Testis (tissue), 3 donors: ENCODE data around the gene FBXW7. TPM values are rescaled to one million over a fixed set of nuclear protein-coding genes. Genes with fewer than 3 reads are reported as not detected.

ENCODE experiments used
- DNase-seq: peaks from one replicate; pipeline ENCODE4 v3.0.0-alpha.2; 2019
- H3K27ac ChIP-seq, 2 donors: fragments of 200-600 bp; sonication (generic); one replicate each; pipeline ENCODE4 v1.5.1; 2019
- H3K27me3 ChIP-seq: fragments of 200-600 bp; sonication (generic); one replicate; pipeline ENCODE4 v1.5.1; 2019
- H3K36me3 ChIP-seq: fragments of 200-600 bp; sonication (generic); one replicate; pipeline ENCODE4 v1.5.1; 2017; ENCODE audit warnings: low read depth; ENCODE audit errors: missing control alignments
- H3K4me1 ChIP-seq: fragments of 200-600 bp; sonication (generic); one replicate; pipeline ENCODE4 v1.5.1; 2019
- H3K4me3 ChIP-seq, 2 donors: fragments of 200-600 bp; sonication (generic); one replicate each; pipeline ENCODE4 v1.5.1; 2017 to 2019
- H3K9me3 ChIP-seq: fragments of 200-600 bp; sonication (generic); one replicate; pipeline ENCODE4 v1.5.1; 2017
- CTCF ChIP-seq, 3 experiments: fragments of 450-650 bp in 2 of 3; fragments of 200-600 bp in 1 of 3; sonication (generic) in 1 of 3; IDR thresholded peaks; one replicate each; pipeline ENCODE4 v1.5.1; 2016 to 2019; ENCODE audit warnings: antibody characterized with exemption in 3 of 3, mild to moderate bottlenecking in 2 of 3, moderate library complexity in 1 of 3
- POLR2A ChIP-seq: fragments of 450-650 bp; IDR thresholded peaks from one replicate; pipeline ENCODE4 v1.6.1; 2017; ENCODE audit warnings: antibody characterized with exemption, mild to moderate bottlenecking, moderate library complexity
- WGBS, 2 donors: methylation state at CpG; one replicate each; pipeline ENCODE4 v1.1.5; 2018; 5-methylcytosine and 5-hydroxymethylcytosine counted together
- intact Hi-C: fragments of 100-400 bp; cut with DNase I; formaldehyde crosslinking; loops from one replicate; pipeline ENCODE4 v1.15.1; 2023; ENCODE audit warnings: low total_unique reads
- polyA plus RNA-seq: library from polyadenylated mRNA; stranded (reverse); fragments of 350-450 nt; fragmentation: Illumina TruSeq; extraction: RNeasy Lipid Tissue Mini Kit (QIAGEN cat#74804); gene quantifications from one replicate; pipeline ENCODE4 v1.2.3, GENCODE V29; 2014; ENCODE audit warnings: low read depth, low replicate concordance; ENCODE audit not compliant: insufficient read depth
- total RNA-seq, 2 donors: library from RNA; depleted of rRNA; stranded (reverse); fragments of >200 nt; gene quantifications; one replicate each; pipeline ENCODE4 v1.2.3, GENCODE V29; 2016

FBXW7 gene
- total and polyA plus RNA-seq, 3 donors from 2014 or later: 44.8 to 68.5 (median 55.4) TPM

- H3K9me3 ChIP-seq: no peaks in the 10 kb centered on the region
- no peaks in the 10 kb centered on the region for H3K36me3 ChIP-seq
- no peak for DNase-seq
- TF ChIP-seq CTCF (IDR thresholded peaks at IDR 0.05): no peak
- no peak for TF ChIP-seq POLR2A
- peaks cover 9% of the 10 kb centered on the region for H3K4me1 ChIP-seq
- H3K27ac ChIP-seq: no peak overlapping the region
- WGBS, 2 donors: 91 to 95% methylated on average over 5 of the region's 5 CpGs
- intact Hi-C loops: no loop called here
- H3K27me3 ChIP-seq: no peaks in the 10 kb centered on the region
- no peak overlapping the region for H3K4me3 ChIP-seq
Observed at GRCh38 chr4:152293527-152293926, 242.4 kb downstream of the FBXW7 start.

GRCh38 chr4:152290366-152290921 is 245.4 kb downstream of the FBXW7 start:
- DNase-seq: no peak
- Histone ChIP-seq H3K27ac (no peak overlapping the region), H3K27me3 (no peaks in the 10 kb centered on the region), H3K4me1 (peaks cover 5% of the 10 kb centered on the region), H3K4me3 (no peak overlapping the region), H3K36me3 (no peaks in the 10 kb centered on the region), H3K9me3 (no peaks in the 10 kb centered on the region)
- no peak for TF ChIP-seq POLR2A
- 75 to 79% methylated on average over 3 of the region's 3 CpGs for WGBS, 2 donors
- intact Hi-C loops: no loop called here

- Histone ChIP-seq H3K27ac (no peak overlapping the region), H3K4me3 (no peak overlapping the region), H3K9me3 (no peaks in the 10 kb centered on the region), H3K27me3 (no peaks in the 10 kb centered on the region), H3K36me3 (no peaks in the 10 kb centered on the region), H3K4me1 (peaks cover 5% of the 10 kb centered on the region)
- intact Hi-C loops: no loop called here
- TF ChIP-seq POLR2A (no peak), CTCF (IDR thresholded peaks at IDR 0.05) (no peak)
- 40 to 42% methylated on average over 4 of the region's 4 CpGs for WGBS, 2 donors
- no peak for DNase-seq
Observed at GRCh38 chr4:152289941-152290340, 246.0 kb downstream of the FBXW7 start.

GRCh38 chr4:152289541-152289940 is 246.4 kb downstream of the FBXW7 start:
- H3K36me3 ChIP-seq: no peaks in the 10 kb centered on the region
- no peaks in the 10 kb centered on the region for H3K9me3 ChIP-seq
- H3K4me1 ChIP-seq: peaks cover 5% of the 10 kb centered on the region
- no peak overlapping the region for H3K4me3 ChIP-seq
- H3K27ac ChIP-seq: no peak overlapping the region
- intact Hi-C loops: no loop called here
- H3K27me3 ChIP-seq: no peaks in the 10 kb centered on the region
- WGBS, 2 donors: 63 to 80% methylated on average over 3 of the region's 3 CpGs
- TF ChIP-seq CTCF (IDR thresholded peaks at IDR 0.05): no peak
- DNase-seq: no peak

- Histone ChIP-seq H3K4me1 (no peaks in the 10 kb centered on the region), H3K27me3 (no peaks in the 10 kb centered on the region), H3K27ac (no peak overlapping the region), H3K9me3 (no peaks in the 10 kb centered on the region), H3K36me3 (no peaks in the 10 kb centered on the region), H3K4me3 (no peak overlapping the region)
- intact Hi-C loops: no loop called here
- TF ChIP-seq CTCF (IDR thresholded peaks at IDR 0.05) (no peak), POLR2A (no peak)
- WGBS, 2 donors: 94 to 99% methylated on average over 2 of the region's 2 CpGs
- DNase-seq: no peak
Observed at GRCh38 chr4:152283801-152284470, 252.0 kb downstream of the FBXW7 start.
